AG04450 (cell line): ENCODE results near the gene NPVF. TPM values are rescaled to one million over a fixed set of nuclear protein-coding genes. Genes with fewer than 3 reads are reported as not detected.

Source experiments
- CTCF ChIA-PET: fragments of 300-600, 350-600 bp; formaldehyde crosslinking; extraction: SDS; loops from one replicate; lab custom pipeline; 2022; ENCODE audit warnings: antibody characterized with exemption, inconsistent platforms; lab: Charles Lee
- POLR2A ChIA-PET: fragments of 350-600 bp; formaldehyde crosslinking; extraction: SDS; loops from one replicate; lab custom pipeline; 2021; ENCODE audit warnings: antibody characterized with exemption, inconsistent platforms; lab: Yijun Ruan, JAX
- DNase-seq: peaks from one replicate; pipeline ENCODE4 v3.0.0-alpha.2; 2011; ENCODE audit warnings: low read depth, low spot score
- H3K27ac ChIP-seq: one replicate; pipeline ENCODE4 v1.5.1; 2012; ENCODE audit warnings: low read depth, low read length, control low read depth
- H3K27me3 ChIP-seq: one replicate; pipeline ENCODE4 v1.6.0; 2012; ENCODE audit warnings: low read length; ENCODE audit not compliant: control insufficient read depth, insufficient read depth
- H3K4me3 ChIP-seq: 2 replicates; pipeline ENCODE4 v1.5.1; 2011; ENCODE audit warnings: mild to moderate bottlenecking, low read depth, low read length, control low read depth
- H3K9me3 ChIP-seq: 2 replicates; pipeline ENCODE4 v1.5.1; 2012; ENCODE audit warnings: low read length; ENCODE audit not compliant: control insufficient read depth, insufficient read depth
- CTCF ChIP-seq: IDR thresholded peaks from 2 replicates; pipeline ENCODE4 v1.5.1; 2011; ENCODE audit warnings: low read depth, low read length, control low read depth, inconsistent platforms
- polyA plus RNA-seq: library from polyadenylated mRNA; depleted of rRNA; stranded (reverse); fragments of >200 nt; gene quantifications from 2 replicates; pipeline ENCODE4 v1.2.3, GENCODE V29; 2011

The NPVF gene
- polyA plus RNA-seq, 1 experiment, result not detected

- Histone ChIP-seq H3K27ac (no peak overlapping the region), H3K9me3 (no peaks in the 10 kb centered on the region), H3K4me3 (no peak overlapping the region), H3K27me3 (peaks cover 4% of the 10 kb centered on the region)
- ChIA-PET POLR2A (no interaction called here), CTCF (interaction anchor here (0.8 to 1.5 kb wide), 2 partner anchors 38 to 137 kb away, joined by 3 to 5 read pairs; no protein-coding TSS in a partner anchor)
- TF ChIP-seq CTCF, result no peak
- no peak for DNase-seq
Observed at GRCh38 chr7:25254604-25255003, 26.3 kb upstream of the NPVF start.

- TF ChIP-seq CTCF, result no peak
- Histone ChIP-seq H3K4me3 (no peak overlapping the region), H3K27ac (no peak overlapping the region), H3K9me3 (no peaks in the 10 kb centered on the region), H3K27me3 (peaks cover 4% of the 10 kb centered on the region)
- no peak for DNase-seq
- CTCF ChIA-PET, result interaction anchor here (1.6 kb wide), 1 partner anchor 37 kb away, joined by 3 read pairs; no protein-coding TSS in a partner anchor
- POLR2A ChIA-PET, result no interaction called here
Observed at GRCh38 chr7:25253714-25254113, 25.4 kb upstream of the NPVF start.

- H3K9me3 ChIP-seq, result no peaks in the 10 kb centered on the region
Observed at GRCh38 chr7:25250386-25250785, 22.1 kb upstream of the NPVF start.

GRCh38 chr7:25249772-25250171 lies 21.5 kb upstream of the NPVF start:
- no peak for TF ChIP-seq CTCF
- Histone ChIP-seq H3K27me3 (no peaks in the 10 kb centered on the region), H3K9me3 (no peaks in the 10 kb centered on the region), H3K27ac (no peak overlapping the region), H3K4me3 (no peak overlapping the region)
- ChIA-PET CTCF (interaction anchor here (0.6 to 5.1 kb wide), 3 partner anchors 10 to 318 kb away, joined by 3 to 21 read pairs (median 7); no protein-coding TSS in a partner anchor), POLR2A (no interaction called here)
- DNase-seq, result no peak

More at GRCh38 chr7:25250386-25250785, 22.1 kb upstream of the NPVF start:
- TF ChIP-seq CTCF, result no peak
- H3K4me3 ChIP-seq, result no peak overlapping the region
- POLR2A ChIA-PET, result no interaction called here
- no peaks in the 10 kb centered on the region for H3K27me3 ChIP-seq
- CTCF ChIA-PET, result interaction anchor here (0.6 to 5.1 kb wide), 3 partner anchors 10 to 317 kb away, joined by 3 to 21 read pairs (median 7); no protein-coding TSS in a partner anchor
- no peak overlapping the region for H3K27ac ChIP-seq
- no peak for DNase-seq

GRCh38 chr7:25246306-25246705 lies 18.0 kb upstream of the NPVF start:
- H3K27me3 ChIP-seq, result no peaks in the 10 kb centered on the region
- no peak overlapping the region for H3K4me3 ChIP-seq
- H3K9me3 ChIP-seq, result no peaks in the 10 kb centered on the region
- CTCF ChIA-PET, result no interaction called here
- no peak overlapping the region for H3K27ac ChIP-seq
- POLR2A ChIA-PET, result no interaction called here
- TF ChIP-seq CTCF, result no peak
- DNase-seq, result no peak
